NCI-H1048 (cell line): ENCODE data around the gene DOLPP1.

Experiments
- DNase-seq: peaks from one replicate; lab custom pipeline; 2025; lab: John Stamatoyannopoulos, UW

The DOLPP1 gene

DNA sequence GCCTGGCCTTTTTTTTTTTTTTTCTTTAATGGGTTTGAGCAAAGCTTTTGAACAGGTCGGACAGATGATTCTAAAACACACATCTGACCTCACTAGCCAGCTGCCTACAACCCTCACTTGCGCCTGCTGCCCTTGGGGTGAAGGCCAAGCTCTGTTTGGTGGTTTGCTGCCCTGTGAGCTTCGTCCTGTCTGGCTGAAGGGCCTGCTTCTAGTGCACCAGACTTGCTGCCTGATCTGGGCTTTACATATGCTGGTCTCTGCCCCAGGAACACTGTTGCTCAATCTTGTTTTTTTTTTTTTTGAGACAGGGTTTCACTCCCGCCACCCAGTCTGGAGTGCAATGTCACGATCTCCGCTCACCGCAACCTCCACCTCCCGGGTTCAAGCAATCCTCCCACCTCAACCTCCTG is 16.4 kb upstream of the DOLPP1 start:
- no peak for DNase-seq

DNA sequence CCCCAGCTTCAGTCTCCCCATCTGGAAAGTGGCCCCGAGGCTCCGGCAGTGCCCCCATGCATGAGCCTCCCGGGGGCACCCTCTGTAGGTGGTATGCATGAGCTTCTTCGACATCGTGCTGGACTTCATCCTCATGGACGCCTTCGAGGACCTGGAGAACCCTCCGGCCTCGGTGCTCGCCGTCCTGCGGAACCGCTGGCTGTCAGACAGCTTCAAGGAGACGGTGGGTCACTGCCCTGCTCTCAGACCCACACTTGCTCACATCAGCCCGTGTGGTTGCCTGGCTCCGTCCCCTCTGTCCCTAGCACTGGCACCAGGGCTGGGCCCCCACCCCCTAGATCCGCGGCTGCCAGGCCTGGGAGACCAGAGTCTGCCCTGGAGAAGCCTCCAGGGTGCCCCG is 12.8 kb upstream of the DOLPP1 start:
- no peak for DNase-seq

DNA sequence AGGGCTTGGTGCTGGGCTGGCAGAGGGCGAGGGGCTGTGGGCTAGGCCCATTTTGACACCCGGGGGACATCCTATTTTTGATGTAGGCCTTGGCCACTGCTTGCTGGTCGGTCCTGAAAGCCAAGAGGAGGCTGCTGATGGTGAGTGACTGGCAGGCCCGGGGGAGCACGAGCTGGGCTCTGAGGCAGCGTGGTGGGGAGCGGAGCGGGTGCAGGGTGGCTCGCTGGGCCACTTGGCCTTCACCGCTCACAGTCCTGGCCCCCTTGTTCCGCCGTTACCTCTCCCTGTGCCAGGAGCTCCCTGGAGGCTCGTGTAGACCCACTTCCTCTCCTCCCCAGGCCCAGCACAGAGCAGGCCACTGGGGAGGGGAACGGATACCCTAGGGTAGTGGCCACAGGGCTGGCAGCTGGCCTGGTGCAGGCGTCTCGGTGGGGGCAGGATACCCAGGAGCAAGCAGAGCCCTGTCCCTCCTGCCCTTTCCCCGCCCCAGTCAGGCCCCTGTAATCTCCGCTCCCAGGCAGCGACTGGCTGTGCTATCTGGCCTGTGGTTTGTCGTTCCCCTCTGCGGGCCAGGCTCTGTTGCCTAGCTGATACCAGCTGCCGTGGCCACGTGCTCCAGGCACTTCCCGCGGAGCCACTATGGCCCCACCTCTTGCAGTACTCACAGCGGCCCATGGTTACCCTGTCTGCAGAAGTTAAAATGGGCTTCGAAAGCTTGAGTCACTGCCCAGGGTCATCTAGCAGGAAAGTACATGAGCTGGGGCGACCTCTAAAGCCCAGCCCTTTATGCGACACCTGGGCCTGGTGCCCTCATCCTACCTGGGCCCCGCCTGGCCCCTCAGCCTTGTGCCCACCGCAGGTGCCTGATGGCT is 11.7 kb upstream of the DOLPP1 start:
- no peak for DNase-seq

DNA sequence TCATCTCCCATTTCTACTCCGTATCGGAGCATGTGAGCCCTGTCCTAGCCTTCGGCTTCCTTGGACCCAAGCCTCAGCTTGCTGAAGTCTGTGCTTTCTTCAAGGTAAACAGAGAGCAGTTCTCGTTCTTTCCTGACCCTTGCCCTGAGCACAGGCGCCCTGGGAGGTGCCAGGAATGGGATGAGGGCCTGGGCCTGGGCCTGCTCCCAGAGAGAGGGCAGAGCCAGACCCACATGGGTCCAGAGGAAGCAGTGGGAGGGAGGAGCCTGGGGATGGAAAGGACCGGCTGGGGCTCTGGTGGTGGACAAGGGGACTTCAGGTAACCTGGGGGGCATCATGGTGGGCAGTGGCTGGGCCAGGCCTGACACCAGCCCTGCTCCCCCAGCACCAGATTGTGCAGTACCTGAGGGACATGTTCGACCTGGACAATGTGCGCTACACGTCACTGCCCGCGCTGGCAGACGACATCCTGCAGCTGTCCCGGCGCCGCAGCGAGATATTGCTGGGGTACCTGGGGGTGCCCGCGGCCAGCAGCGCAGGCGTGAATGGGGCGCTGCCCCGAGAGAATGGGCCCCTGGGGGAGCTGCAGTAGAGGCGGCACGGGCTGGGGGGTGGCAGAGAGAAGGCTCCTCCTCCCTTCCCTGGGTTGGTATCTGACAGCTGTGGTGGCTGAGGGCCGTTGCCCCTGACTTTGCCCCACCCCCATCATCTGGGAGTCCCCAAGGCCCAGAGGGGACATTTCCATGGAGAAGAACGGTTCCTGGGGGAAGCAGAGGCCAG is 10.9 kb upstream of the DOLPP1 start:
- no peak for DNase-seq

DNA sequence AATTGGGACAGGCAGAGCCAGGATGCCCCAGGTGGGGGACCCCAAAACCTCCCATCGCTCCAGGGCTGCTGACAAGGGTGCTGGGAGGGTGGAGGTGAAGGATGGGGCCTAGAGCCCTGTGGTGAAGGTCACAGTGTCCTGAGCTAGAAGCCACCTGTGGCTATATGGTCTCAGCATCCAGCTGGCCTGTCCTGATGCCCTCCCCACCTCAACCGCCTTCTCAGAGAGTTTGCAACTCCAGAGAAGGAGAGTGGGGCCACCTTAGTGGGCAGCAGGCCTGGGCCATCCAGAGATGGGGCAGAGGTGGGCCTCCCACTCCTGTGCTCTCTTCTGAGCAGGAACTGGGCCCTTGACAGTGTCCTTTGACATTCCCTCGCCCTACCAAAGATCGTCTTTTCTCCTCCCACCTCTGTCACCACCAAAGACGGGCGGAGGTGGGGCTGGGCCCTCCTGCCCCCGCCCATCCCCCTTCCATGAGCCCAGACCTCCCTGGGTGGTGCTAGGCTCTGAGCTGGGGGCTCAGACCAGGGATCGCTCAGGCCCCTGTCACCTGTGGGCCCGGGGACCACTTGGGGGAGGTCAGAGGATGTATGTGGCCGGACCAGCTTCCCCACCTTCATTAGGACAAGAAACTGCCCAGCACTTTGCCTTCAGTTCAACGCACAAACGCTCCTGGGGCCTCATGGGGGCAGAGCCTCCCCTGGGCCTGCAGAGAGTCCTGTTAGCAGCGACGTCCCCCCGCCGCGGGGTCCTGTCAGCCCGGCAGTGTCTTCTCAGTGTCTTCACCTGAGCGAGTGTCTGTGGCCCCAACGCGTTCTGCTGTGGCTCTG is 10.0 kb upstream of the DOLPP1 start:
- no peak for DNase-seq

DNA sequence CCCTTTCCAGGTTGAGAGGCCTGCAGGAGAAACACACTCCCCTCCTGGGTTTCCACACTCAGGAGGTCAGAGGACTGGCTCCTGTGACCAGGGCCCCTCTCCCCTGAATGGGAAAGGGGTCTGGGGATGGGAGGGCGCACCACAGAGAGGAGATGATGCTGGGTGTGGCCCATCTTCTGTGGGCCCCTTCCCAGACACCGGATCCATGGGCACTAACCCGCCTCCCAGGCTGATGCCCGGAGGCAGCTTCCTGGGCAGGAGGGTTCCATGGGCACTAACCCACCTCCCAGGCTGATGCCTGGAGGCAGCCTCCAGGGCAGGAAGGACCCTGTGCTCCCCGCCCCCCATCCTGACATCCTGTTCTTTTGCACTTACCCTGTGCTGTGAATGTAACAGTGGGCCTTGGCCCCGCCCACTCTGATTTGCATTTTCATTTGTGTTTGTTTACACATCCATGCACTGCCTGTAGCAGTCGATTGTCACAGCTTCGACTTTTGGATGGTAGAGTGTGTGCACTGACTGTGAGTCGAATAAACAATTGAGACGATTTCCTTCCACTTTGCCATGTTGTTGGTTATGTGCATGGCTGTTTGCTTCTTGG is 9.3 kb upstream of the DOLPP1 start:
- peak; percentile 38 for DNase-seq

DNA sequence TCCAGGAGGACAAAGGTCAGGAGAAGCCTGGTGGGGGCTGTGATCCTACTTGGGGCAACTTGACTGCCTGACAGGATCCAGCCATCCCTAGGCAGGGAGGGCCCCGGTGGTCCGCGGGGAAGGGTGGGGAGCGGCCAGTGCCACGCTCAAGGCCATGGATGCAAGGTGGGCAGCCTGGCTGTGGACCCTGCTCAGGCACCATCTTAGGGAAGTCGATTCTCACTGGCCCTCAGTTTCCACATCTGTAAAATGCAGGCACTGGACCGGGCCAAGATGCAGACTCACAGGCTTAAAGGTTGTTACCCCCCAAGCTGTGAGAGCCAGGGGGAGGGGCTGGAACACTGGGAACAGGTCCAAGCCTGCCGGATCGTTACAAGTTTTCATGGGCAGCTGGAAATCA is 8.7 kb upstream of the DOLPP1 start:
- no peak for DNase-seq

DNA sequence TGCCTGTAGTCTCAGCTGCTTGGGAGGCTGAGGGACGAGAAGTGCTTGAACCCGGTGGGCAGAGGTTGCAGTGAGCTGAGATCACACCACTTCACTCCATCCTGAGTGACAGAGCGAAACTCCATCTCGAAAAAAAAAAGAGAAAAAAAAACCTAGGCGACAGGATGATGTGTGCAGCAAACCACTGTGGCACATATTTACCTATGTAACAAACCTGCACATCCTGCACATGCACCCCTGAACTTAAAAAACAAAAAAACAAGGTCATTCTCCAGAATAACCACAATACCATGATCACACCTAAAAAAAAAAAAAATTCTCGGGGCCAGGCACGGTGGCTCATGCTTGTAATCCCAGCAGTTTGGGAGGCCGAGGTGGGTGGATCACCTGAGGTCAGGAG is 7.5 kb upstream of the DOLPP1 start:
- DNase-seq: no peak

DNA sequence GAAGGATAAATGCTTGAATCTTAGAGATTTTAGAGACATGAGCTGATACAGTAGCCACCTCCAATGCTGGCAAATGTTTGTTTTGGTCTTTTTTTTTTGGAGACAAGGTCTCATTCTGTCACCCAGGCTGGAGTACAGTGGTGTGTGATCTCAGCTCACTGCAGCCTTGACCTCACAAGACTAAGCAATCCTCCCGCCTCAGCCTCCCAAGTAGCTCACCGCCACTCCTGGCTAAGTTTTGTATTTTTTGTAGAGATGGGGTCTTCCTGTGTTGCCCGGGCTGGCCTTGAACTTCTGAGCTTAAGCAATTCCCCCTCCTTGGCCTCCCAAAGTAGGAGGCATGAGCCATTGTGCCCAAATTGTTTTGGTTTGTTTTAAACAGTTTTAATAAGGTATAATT is 6.8 kb upstream of the DOLPP1 start:
- DNase-seq: no peak

DNA sequence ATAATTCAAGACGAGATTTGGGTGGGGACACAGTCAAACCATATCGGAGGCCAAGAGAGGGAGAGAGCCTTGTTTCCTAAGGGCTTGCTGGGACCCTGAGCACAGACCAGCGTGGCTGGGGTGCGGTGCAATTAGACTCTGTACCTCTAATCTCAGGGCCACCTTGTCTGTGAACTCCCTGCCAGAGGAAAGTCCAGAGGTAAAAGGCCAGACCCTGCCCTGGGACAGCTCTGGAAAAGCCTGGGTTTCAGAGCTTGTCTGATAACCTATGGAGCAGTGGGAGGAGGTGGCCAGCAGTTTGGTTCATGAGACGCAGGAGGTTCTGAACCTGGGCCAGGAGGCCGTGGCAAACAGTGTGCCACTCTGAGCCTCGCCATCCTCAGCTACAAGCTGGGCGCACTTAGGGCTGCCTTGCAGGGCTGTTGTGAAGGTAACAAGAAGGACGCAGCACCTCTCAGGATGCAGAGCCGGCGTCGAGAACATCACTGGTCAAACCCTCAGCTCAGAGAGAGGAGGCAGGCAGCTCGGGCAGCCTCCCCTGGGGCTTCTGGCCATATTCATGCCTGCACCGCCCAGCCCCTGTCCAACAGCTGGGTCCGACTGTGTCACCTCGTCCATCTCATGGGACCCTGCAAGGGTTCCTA is 4.8 kb upstream of the DOLPP1 start:
- no peak for DNase-seq

DNA sequence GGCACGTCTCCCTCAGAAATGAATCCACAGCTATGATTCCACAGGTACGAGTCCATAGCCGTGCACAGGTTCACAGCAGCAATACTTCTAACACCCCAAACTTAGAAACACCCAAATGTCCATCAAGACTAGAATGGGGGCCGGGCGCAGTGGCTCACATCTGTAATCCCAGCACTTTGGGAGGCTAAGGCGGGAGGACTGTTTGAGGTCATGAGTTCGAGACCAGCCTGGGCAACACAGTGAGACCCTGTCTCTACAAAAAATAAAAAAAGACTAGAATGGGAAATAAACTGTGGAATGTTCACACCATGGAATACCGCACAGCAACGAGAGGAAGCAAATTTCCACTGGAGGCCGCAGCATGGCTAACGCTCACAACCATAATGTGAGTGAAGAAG is 4.3 kb upstream of the DOLPP1 start:
- no peak for DNase-seq

DNA sequence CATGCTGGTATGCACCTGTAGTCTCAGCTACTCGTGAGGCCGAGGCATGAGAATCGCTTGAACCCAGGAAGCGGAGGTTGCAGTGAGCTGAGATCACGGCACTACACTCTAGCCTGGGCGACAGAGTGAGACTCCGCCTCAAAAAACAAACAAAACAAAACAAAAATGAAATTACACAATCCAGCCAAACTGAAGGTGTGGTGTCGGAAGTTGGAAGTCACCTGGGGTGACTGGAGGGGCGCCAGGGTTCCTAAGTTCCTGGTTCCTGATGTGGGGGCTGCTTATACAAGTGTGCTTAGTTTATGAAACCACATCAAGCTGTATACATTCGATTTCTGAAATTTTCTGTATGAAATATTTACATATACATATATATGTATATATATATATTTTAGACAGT is 3.7 kb upstream of the DOLPP1 start:
- DNase-seq: no peak

DNA sequence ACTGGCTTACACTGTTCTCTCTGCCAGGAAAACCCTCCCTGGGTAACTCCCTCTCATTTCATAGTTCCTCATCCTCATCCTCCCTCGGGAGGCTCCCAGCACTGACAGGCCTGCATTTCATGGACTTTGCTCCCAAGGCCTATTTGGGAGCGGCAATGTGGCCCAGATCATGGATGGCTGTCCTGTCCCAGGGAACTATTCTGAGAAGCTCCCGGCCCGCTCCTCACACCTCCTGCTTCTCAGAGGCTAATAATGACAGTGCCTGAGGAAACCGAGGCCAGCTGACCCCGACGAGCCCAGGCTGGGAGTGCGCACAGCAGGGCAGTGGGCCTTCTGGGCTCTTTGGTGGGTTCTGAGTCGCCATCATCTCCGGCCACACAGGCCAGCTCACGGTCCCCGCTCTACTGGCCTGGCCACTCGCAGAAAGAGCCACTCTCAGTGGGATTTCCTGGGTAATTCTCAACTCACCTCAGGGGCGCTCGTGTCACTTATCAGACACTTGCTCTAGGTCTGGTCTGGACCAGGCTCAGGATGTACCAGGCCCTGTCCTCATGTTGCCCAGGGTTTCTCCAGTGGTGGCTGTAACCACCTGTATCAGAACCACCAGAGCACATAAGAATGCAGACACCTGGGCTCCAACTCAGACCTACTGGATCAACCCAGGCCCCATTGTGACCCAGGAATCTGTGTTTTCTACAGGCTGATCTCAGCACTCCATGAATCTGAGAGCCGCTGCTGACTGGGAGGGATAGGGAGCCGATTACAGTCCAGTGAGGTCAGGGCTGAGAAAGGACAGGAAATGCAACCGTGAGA is 2.0 kb upstream of the DOLPP1 start:
- DNase-seq: no peak

DNA sequence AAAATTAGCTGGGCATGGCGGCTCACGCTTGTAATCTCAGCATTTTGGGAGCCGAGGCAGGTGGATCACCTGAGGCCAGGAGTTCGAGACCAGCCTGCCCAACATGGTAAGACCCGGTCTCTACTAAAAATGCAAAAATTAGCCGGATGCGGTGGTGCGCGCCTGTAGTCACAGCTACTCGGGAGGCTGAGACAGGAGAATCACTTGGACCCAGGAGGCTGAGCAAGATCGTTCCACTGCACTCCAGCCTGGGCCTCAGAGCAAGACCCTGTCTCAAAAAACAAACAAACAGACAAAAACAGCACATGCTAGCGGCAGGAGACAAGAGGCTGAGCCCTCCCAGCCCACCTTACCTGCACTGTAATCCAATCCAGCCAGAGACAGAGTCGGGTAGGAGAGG is 1.1 kb upstream of the DOLPP1 start:
- no peak for DNase-seq

DNA sequence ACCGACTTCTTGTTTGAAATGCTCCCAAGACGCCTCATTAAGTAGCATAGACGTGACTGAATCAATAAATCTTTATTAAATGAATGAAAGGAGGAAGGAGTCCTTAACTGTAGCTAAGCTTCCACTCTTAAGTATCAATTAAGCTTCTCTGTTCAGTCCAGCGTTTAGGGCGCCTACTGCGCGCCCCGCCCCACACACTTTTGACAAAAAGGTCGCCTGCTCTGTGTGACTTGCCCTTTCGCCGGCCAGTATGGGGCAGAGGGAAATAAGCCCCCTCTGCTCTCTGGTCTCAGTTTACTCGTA is 662 bp upstream of the DOLPP1 start:
- DNase-seq: no peak

DNA sequence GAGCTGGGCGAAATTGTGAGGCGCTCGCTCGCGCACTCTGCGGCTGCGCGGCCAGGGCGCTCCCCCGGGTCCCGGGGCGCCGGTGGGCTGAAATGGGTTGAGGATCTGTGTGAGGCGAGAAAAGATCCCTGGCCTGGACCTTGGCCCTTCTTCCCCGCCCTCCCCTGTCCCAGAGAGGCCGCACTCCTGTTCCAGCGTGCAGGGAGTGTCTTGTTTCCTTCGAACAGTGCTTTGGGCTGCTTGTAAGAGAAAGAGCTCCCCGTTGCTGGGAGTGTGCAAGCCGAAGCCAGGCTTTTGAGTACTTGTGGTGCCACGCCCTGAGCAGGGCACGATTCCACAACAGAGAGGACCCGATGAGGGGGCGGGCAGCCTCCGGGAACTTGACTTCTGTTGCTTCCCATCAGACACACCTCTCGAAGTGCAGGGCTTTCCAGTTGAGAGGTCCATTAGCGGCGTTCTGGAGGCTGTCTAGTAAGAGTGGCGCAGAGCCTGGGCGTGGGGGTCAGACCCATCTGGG is 535 bp downstream of the DOLPP1 start:
- DNase-seq: no peak

DNA sequence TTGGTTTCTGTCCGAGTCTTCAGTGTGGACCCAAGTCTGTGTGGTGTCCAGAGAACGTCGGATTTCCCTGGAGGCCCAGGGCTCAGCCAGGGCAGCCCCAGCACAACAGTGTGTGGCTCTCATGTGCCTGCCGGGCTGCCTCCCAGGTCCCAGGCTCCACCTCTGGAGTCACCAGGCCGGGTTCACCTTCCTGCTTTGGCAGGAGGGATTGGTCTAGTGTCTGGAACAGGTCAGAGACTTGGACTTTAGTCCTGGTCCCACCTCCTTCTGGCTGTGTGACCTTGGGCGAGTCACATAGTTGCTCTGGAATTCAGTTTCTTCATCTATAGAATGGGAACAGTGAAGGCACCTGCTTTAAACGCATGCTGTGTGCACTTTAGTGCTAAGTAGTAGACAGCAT is 3.2 kb downstream of the DOLPP1 start:
- no peak for DNase-seq

DNA sequence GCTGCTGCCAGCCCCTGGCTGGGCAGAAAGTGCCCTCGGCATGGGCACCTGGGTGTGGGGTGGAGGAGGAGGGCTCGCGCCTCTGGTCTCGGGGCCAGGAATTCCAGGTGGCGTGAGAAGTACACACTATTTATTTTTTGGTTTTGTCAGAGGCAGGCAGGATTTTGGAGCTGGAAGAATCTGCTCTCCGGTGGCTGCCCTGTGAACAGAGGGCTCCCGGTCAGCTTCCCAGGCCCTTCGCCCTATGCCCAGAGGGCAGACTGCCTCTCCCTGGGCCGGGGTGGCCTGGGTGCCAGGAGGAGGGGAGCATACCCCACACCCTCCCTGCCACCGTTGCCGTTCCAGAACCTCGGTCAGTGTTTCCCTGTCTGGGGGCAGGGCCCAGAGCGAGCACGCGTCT is 8.3 kb downstream of the DOLPP1 start:
- no peak for DNase-seq

DNA sequence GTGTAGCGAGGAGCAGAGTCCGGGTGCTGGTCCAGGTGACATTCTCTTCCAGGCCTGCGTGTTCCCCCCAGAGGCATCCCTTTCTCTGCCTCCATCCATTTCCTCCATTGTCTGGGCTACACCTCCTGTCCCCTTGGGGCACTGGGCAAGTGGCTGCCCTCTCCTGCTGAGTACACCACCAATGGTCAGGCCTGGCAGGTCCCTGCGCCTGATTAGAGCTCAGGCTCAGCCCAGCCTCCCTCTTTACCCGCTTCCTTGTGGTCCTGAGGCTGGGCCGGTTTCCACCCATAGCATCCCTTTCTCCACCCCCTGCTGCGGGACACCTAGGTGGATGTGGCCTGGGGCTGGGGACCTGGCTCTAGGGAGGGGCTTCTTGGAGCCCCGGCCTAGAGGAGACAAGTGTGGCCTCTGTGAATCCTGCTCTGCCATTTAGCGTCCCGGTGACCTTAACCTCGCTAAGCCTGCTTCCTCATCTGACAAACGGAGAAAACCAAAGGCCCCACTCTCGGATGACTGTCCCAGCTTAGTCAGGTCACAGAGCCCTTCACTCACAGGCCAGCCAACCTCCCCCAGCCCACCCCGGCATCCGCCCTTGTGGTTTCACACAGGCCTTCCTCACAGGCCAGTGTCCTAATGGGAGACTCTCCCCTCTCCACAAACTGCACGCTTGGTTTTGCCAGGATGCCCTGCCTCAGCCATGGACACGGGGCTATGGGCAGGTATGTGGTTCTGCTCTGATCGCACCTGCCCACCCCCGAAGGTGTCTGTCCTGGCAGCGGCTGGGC is 12.9 kb downstream of the DOLPP1 start:
- no peak for DNase-seq
